Measurements from ENCODE around the gene KCMF1. TPM values are rescaled to one million over a fixed set of nuclear protein-coding genes. Genes with fewer than 3 reads are reported as not detected.

KCMF1 gene
- total RNA-seq, 1 donor = 80.3 TPM

GRCh38 chr2:84931384-84931821 is 39.6 kb upstream of the KCMF1 start:
- TF ChIP-seq CTCF (IDR thresholded peaks at IDR 0.05; ENCODE audit: insufficient read depth, low read depth, low read length) = no peak
- no peak overlapping the region for H3K4me3 ChIP-seq (ENCODE audit: low read depth, low read length)
- DNase-seq (ENCODE audit: low read depth) = no peak

GRCh38 chr2:84938194-84938879 is 32.6 kb upstream of the KCMF1 start:
- no peak for TF ChIP-seq CTCF (IDR thresholded peaks at IDR 0.05; ENCODE audit: insufficient read depth, low read depth, low read length)
- no peak for DNase-seq (ENCODE audit: low read depth)
- H3K4me3 ChIP-seq (ENCODE audit: low read depth, low read length) = no peak overlapping the region

GRCh38 chr2:84939426-84940087 is 31.4 kb upstream of the KCMF1 start:
- no peak overlapping the region for H3K4me3 ChIP-seq (ENCODE audit: low read depth, low read length)
- no peak for TF ChIP-seq CTCF (IDR thresholded peaks at IDR 0.05; ENCODE audit: insufficient read depth, low read depth, low read length)
- DNase-seq (ENCODE audit: low read depth) = no peak

- DNase-seq (ENCODE audit: low read depth) = no peak
- no peak for TF ChIP-seq CTCF (IDR thresholded peaks at IDR 0.05; ENCODE audit: insufficient read depth, low read depth, low read length)
Measured at GRCh38 chr2:84940088-84940470, 30.9 kb upstream of the KCMF1 start.

GRCh38 chr2:84940831-84941412 is 30.0 kb upstream of the KCMF1 start:
- no peak for TF ChIP-seq CTCF (IDR thresholded peaks at IDR 0.05; ENCODE audit: insufficient read depth, low read depth, low read length)
- H3K4me3 ChIP-seq (ENCODE audit: low read depth, low read length) = no peak overlapping the region
- no peak for DNase-seq (ENCODE audit: low read depth)

More at GRCh38 chr2:84940088-84940470, 30.9 kb upstream of the KCMF1 start:
- no peak overlapping the region for H3K4me3 ChIP-seq (ENCODE audit: low read depth, low read length)

GRCh38 chr2:84942166-84942565 is 28.8 kb upstream of the KCMF1 start:
- no peak overlapping the region for H3K4me3 ChIP-seq (ENCODE audit: low read depth, low read length)
- DNase-seq (ENCODE audit: low read depth) = no peak
- no peak for TF ChIP-seq CTCF (IDR thresholded peaks at IDR 0.05; ENCODE audit: insufficient read depth, low read depth, low read length)

Measured in fibroblast of villous mesenchyme (primary cell).